Esophagus squamous epithelium (tissue), 4 donors: ENCODE measurements around the gene FAM171A1.

Experiments
- CTCF ChIP-seq, 6 experiments: fragments of 450-650 bp in 4 of 6; fragments of 200-600 bp in 2 of 6; sonication (generic) in 2 of 6; IDR thresholded peaks; one replicate each; pipeline ENCODE4 v1.5.1; 2016 to 2019; ENCODE audit warnings: antibody characterized with exemption in 6 of 6, mild to moderate bottlenecking in 4 of 6, moderate library complexity in 4 of 6
- POLR2A ChIP-seq, 4 donors: fragments of 450-650 bp; IDR thresholded peaks; one replicate each; pipeline ENCODE4 v1.6.1; 2017; ENCODE audit warnings: antibody characterized with exemption in 4 of 4, mild to moderate bottlenecking in 4 of 4, moderate library complexity in 3 of 4

GRCh38 chr10:15279236-15279635 is 91.9 kb downstream of the FAM171A1 start:
- TF ChIP-seq CTCF (IDR thresholded peaks at IDR 0.05): no peak
- no peak for TF ChIP-seq POLR2A (IDR thresholded peaks at IDR 0.05)
